Small intestine (tissue), 16 donors: ENCODE results near the gene RHOH. TPM values are rescaled to one million over a fixed set of nuclear protein-coding genes. Genes with fewer than 3 reads are reported as not detected.
"Not testable (repeated sequence)": the region's sequence is repeated elsewhere in the genome, so short reads cannot be mapped to it uniquely, and the experiment has no call there.

Source experiments
- DNase-seq, 2 donors: peaks; one replicate each; pipeline versions ENCODE4 v3.0.0 to v3.0.0-alpha.2; 2013
- FAIRE-seq: peaks from 2 replicates; lab custom pipeline; 2012; peaks lifted over from hg19 to GRCh38; lab: Jason Lieb, UNC
- H3K27ac ChIP-seq, 3 donors: one replicate each; pipeline ENCODE4 v1.5.1; 2013; ENCODE audit warnings: low read length in 2 of 3, mild to moderate bottlenecking in 2 of 3, control low read depth in 1 of 3, inconsistent platforms in 1 of 3, low read depth in 1 of 3, moderate library complexity in 1 of 3
- H3K27me3 ChIP-seq, 3 donors: one replicate each; pipeline ENCODE4 v1.6.1; 2013; ENCODE audit warnings: low read length in 3 of 3, inconsistent platforms in 1 of 3; ENCODE audit not compliant: control insufficient read depth in 3 of 3, insufficient read depth in 3 of 3
- H3K36me3 ChIP-seq, 3 donors: one replicate each; pipeline ENCODE4 v1.6.1; 2013; ENCODE audit warnings: low read length in 3 of 3, inconsistent platforms in 1 of 3, low read depth in 1 of 3, mild to moderate bottlenecking in 1 of 3, moderate library complexity in 1 of 3; ENCODE audit not compliant: control insufficient read depth in 3 of 3, insufficient read depth in 2 of 3
- H3K4me1 ChIP-seq, 3 donors: one replicate each; pipeline ENCODE4 v1.6.1; 2013; ENCODE audit warnings: low read length in 2 of 3, inconsistent platforms in 1 of 3, low read depth in 1 of 3, mild to moderate bottlenecking in 1 of 3, moderate library complexity in 1 of 3; ENCODE audit not compliant: control insufficient read depth in 3 of 3, insufficient read depth in 2 of 3
- H3K4me3 ChIP-seq, 3 donors: one replicate each; pipeline ENCODE4 v1.5.1; 2013; ENCODE audit warnings: low read length in 3 of 3, control low read depth in 1 of 3, inconsistent platforms in 1 of 3, low read depth in 1 of 3, mild to moderate bottlenecking in 1 of 3, moderate library complexity in 1 of 3
- H3K9me3 ChIP-seq, 2 donors: one replicate each; pipeline ENCODE4 v1.6.1; 2013; ENCODE audit warnings: low read depth in 1 of 2, low read length in 1 of 2; ENCODE audit not compliant: control insufficient read depth in 2 of 2, insufficient read depth in 1 of 2
- whole genome bisulfite sequencing, 3 donors: extraction: QIAGEN DNeasy Blood & Tissue Kit; methylation state at CpG; one replicate each; pipeline ENCODE4 v1.1.7; 2013; 5-methylcytosine and 5-hydroxymethylcytosine counted together
- long read RNA-seq, 10 donors: transcript quantifications; one replicate each; lab custom pipeline, GENCODE V29; 2026
- polyA plus RNA-seq, 4 donors: library from polyadenylated mRNA; stranded (reverse) in 3 of 4; unstranded in 1 of 4; fragments of 200-250 nt in 3 of 4; fragments of 120-200 nt in 1 of 4; gene quantifications; one replicate each; pipeline versions ENCODE4 v1.2.1 to v1.2.3, GENCODE V29; 2013
- donor health status: healthy with polysubstance abuse.
- donor health status: control.
- donor health status: control.
- donor health status: Bipolar disorder and iron deficiency.
- donor health status: healthy.

RHOH gene
- 10 to 100 TPM in 1 of 4 donors, 1 to 10 TPM in 3; 2.9 to 11.6 (median 3.7) TPM for polyA plus RNA-seq
- long read RNA-seq, donor 1, full-length matches to known transcripts = 4 of 4 reads
- long read RNA-seq, donor 1, partial matches to known transcripts = 0 of 4 reads
- long read RNA-seq, donor 1, other reads (novel, unspliced or antisense) = 0 of 4 reads
- long read RNA-seq, donor 2, full-length matches to known transcripts = 1 of 1 reads
- long read RNA-seq, donor 2, partial matches to known transcripts = 0 of 1 reads
- long read RNA-seq, donor 2, other reads (novel, unspliced or antisense) = 0 of 1 reads
- long read RNA-seq, donor 3 = 0 reads
- long read RNA-seq, donor 4 = 0 reads
- long read RNA-seq, donor 5 = 0 reads
- long read RNA-seq, donor 6 = 0 reads
- long read RNA-seq, donor 7 = 0 reads
- long read RNA-seq, donor 8 = 0 reads
- long read RNA-seq, donor 9 = 0 reads
- long read RNA-seq, donor 10 = 0 reads

- 52 to 80% (median 68%) methylated on average over 14 of the region's 14 CpGs for WGBS, 3 donors
- FAIRE-seq = no peak
- no peaks in the 10 kb centered on the region for H3K9me3 ChIP-seq
- no peaks in the 10 kb centered on the region for H3K36me3 ChIP-seq
- H3K27me3 ChIP-seq = no peaks in the 10 kb centered on the region
- H3K27ac ChIP-seq = peak within 1 kb of the TSS in 2 of 3 donors; percentile 73 to 92
- peak in 1 of 2 donors; percentile 45 for DNase-seq
- H3K4me1 ChIP-seq = peaks cover 0 to 27% (median 0%) of the 10 kb centered on the region in 3 donors
- H3K4me3 ChIP-seq = peak within 1 kb of the TSS in 2 of 3 donors; percentile 52 to 69
Observed at GRCh38 chr4:40196724-40197281, at the start of gene RHOH. Gene RHOH, plus strand, starts transcription at chr4:40197031. Its CDS starts 46,356 bp downstream, at chr4:40243387.

GRCh38 chr4:40147490-40147889 is 49.3 kb upstream of the RHOH start:
- H3K4me3 ChIP-seq, H3K27ac ChIP-seq, H3K9me3 ChIP-seq, H3K27me3 ChIP-seq, FAIRE-seq, H3K4me1 ChIP-seq, DNase-seq: not testable (repeated sequence)
- 93 to 98% (median 95%) methylated on average over 13 to 31 of the region's 31 CpGs for WGBS, 3 donors
- peaks cover 0 to 23% (median 1%) of the 10 kb centered on the region in 3 donors for H3K36me3 ChIP-seq

- FAIRE-seq (no peak), DNase-seq (peak; percentile 76 to 83)
- no peaks in the 10 kb centered on the region for H3K27me3 ChIP-seq
- H3K4me3 ChIP-seq = no peak overlapping the region
- no peak overlapping the region for H3K27ac ChIP-seq
- peaks cover 0 to 10% of the 10 kb centered on the region in 2 donors for H3K9me3 ChIP-seq
- WGBS, 3 donors = 77 to 88% (median 86%) methylated on average over 3 of the region's 3 CpGs
- peaks cover 0 to 15% (median 0%) of the 10 kb centered on the region in 3 donors for H3K36me3 ChIP-seq
- peaks cover 0 to 9% (median 0%) of the 10 kb centered on the region in 3 donors for H3K4me1 ChIP-seq
Observed at GRCh38 chr4:40149960-40150385, 46.9 kb upstream of the RHOH start.

- WGBS, 3 donors = 36 to 67% (median 44%) methylated on average over 3 of the region's 3 CpGs
- H3K4me3 ChIP-seq = no peak overlapping the region
- peaks cover 0 to 11% (median 0%) of the 10 kb centered on the region in 3 donors for H3K36me3 ChIP-seq
- H3K27me3 ChIP-seq = no peaks in the 10 kb centered on the region
- peak overlapping the region in 1 of 3 donors; percentile 70 for H3K27ac ChIP-seq
- H3K4me1 ChIP-seq = peaks cover 0 to 9% (median 0%) of the 10 kb centered on the region in 3 donors
- FAIRE-seq (no peak), DNase-seq (peak; percentile 38)
- H3K9me3 ChIP-seq = peaks cover 0 to 10% of the 10 kb centered on the region in 2 donors
Observed at GRCh38 chr4:40150932-40151331, 45.9 kb upstream of the RHOH start.

- Histone ChIP-seq H3K36me3 (peaks cover 0 to 11% (median 0%) of the 10 kb centered on the region in 3 donors), H3K4me1 (peaks cover 0 to 9% (median 0%) of the 10 kb centered on the region in 3 donors), H3K27ac (no peak overlapping the region), H3K27me3 (no peaks in the 10 kb centered on the region), H3K4me3 (no peak overlapping the region), H3K9me3 (peaks cover 0 to 10% of the 10 kb centered on the region in 2 donors)
- no peak for FAIRE-seq
- 72 to 84% (median 76%) methylated on average over 4 of the region's 4 CpGs for WGBS, 3 donors
- peak in 1 of 2 donors; percentile 16 for DNase-seq
Observed at GRCh38 chr4:40152637-40153036, 44.2 kb upstream of the RHOH start.

GRCh38 chr4:40157436-40157835 is 39.4 kb upstream of the RHOH start:
- FAIRE-seq (no peak), DNase-seq (no peak)
- Histone ChIP-seq H3K4me1 (no peaks in the 10 kb centered on the region), H3K27ac (no peak overlapping the region), H3K9me3 (no peaks in the 10 kb centered on the region), H3K4me3 (no peak overlapping the region), H3K27me3 (no peaks in the 10 kb centered on the region), H3K36me3 (peaks cover 0 to 11% (median 3%) of the 10 kb centered on the region in 3 donors)
- 85 to 94% (median 90%) methylated on average over 4 of the region's 4 CpGs for WGBS, 3 donors

- DNase-seq = no peak
- no peak overlapping the region for H3K27ac ChIP-seq
- no peak for FAIRE-seq
- WGBS, 3 donors = 96 to 97% (median 97%) methylated on average over 9 of the region's 9 CpGs
- H3K27me3 ChIP-seq = no peaks in the 10 kb centered on the region
- peaks cover 0 to 13% (median 3%) of the 10 kb centered on the region in 3 donors for H3K36me3 ChIP-seq
- H3K4me3 ChIP-seq = no peak overlapping the region
- no peaks in the 10 kb centered on the region for H3K4me1 ChIP-seq
- H3K9me3 ChIP-seq = peaks cover 0 to 3% of the 10 kb centered on the region in 2 donors
Observed at GRCh38 chr4:40160258-40160657, 36.6 kb upstream of the RHOH start.

- FAIRE-seq (no peak), DNase-seq (no peak)
- H3K27me3 ChIP-seq = no peaks in the 10 kb centered on the region
- 75 to 90% (median 83%) methylated on average over 3 of the region's 3 CpGs for WGBS, 3 donors
- no peak overlapping the region for H3K27ac ChIP-seq
- peaks cover 0 to 14% (median 3%) of the 10 kb centered on the region in 3 donors for H3K36me3 ChIP-seq
- peaks cover 0 to 3% of the 10 kb centered on the region in 2 donors for H3K9me3 ChIP-seq
- no peaks in the 10 kb centered on the region for H3K4me1 ChIP-seq
- H3K4me3 ChIP-seq = no peak overlapping the region
Observed at GRCh38 chr4:40164459-40164858, 32.4 kb upstream of the RHOH start.
